K562 (cell line): ENCODE results near the gene GPR108.

Source experiments
- DNMT1 ChIP-seq: fragments of 450-650 bp; IDR thresholded peaks from 2 replicates; pipeline ENCODE4 v1.6.1; 2016; ENCODE audit warnings: antibody characterized with exemption, mild to moderate bottlenecking
- FOXM1 ChIP-seq, 2 experiments: fragments of 450-650 bp in 1 of 2; sonication (generic) in 1 of 2; formaldehyde crosslinking in 1 of 2; IDR thresholded peaks; 2 replicates each; pipeline versions ENCODE4 v1.6.1 to v1.9.0; 2017 to 2022; ENCODE audit warnings: low read depth in 2 of 2, mild to moderate bottlenecking in 2 of 2, missing genetic modification reagents in 1 of 2, moderate library complexity in 1 of 2
- GATA2 ChIP-seq: sonication (generic); formaldehyde crosslinking; IDR thresholded peaks from 2 replicates; pipeline ENCODE4 v1.4.0; 2020; ENCODE audit warnings: mild to moderate bottlenecking, missing genetic modification reagents
- SMC3 ChIP-seq: conservative IDR thresholded peaks from 2 replicates; pipeline ENCODE4 v1.6.1; 2011; ENCODE audit warnings: low read depth, low read length, improper control_type of control experiment; ENCODE audit not compliant: insufficient read depth
- YY1 ChIP-seq, 3 experiments: IDR thresholded peaks; 2 replicates each; pipeline ENCODE4 v1.6.1; 2011; ENCODE audit warnings: low read length in 2 of 3, mild to moderate bottlenecking in 2 of 3, moderate library complexity in 2 of 3, borderline replicate concordance in 1 of 3, control low read depth in 1 of 3, low read depth in 1 of 3; ENCODE audit not compliant: insufficient read depth in 3 of 3, insufficient replicate concordance in 2 of 3, control insufficient read depth in 1 of 3, insufficient read length in 1 of 3; ENCODE audit errors: extremely low read depth in 1 of 3
- ZFP36 ChIP-seq: fragments of 150-350 bp; IDR thresholded peaks from 2 replicates; pipeline ENCODE4 v1.6.1; 2018; ENCODE audit warnings: low read length, low read depth; ENCODE audit not compliant: partially characterized antibody
- ZNF24 ChIP-seq: fragments of 450-650 bp; IDR thresholded peaks from 2 replicates; pipeline ENCODE4 v1.6.1; 2016
- TF ChIP-seq, protein P1 (sequence below): sonication (generic); formaldehyde crosslinking; IDR thresholded peaks from 2 replicates; pipeline ENCODE4 v1.9.0; 2022; ENCODE audit warnings: mild to moderate bottlenecking, missing genetic modification reagents

DNA sequence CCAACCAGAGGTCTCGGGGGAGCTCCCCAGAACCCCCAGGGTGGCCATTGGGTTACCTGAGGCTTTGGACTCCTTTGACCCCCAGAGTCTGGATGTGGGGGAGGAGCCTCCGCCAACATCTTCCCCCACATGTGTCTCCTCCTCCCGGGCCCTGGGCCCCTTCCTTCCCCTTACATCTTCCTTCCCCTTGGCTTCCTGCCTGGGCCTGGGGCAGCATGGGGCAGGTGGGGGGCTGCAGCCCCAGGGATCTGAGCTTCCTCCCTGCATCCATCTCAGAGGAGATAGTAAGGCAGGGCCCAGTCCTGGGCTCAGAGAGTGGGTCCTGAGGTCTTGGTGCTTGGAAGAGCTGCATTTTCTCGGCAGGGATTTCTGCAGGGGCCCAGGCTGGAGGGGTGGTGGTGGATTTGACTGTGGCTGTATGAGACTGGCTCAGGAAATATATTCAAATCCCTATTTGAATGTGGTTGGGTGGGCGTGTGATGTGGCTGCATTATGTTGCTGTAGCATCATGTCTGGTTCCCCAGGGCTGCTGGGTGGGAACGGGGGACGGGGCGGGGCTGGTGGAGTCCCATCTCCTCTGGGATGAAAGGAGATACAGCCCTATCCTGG, 36.0 kb upstream of the GPR108 start:
- TF ChIP-seq GATA2 (CRISPR knock-in tag): no peak
- TF ChIP-seq ZNF24: no peak
- no peak for TF ChIP-seq ZFP36
- TF ChIP-seq DNMT1: no peak
- TF ChIP-seq, protein P1, sequence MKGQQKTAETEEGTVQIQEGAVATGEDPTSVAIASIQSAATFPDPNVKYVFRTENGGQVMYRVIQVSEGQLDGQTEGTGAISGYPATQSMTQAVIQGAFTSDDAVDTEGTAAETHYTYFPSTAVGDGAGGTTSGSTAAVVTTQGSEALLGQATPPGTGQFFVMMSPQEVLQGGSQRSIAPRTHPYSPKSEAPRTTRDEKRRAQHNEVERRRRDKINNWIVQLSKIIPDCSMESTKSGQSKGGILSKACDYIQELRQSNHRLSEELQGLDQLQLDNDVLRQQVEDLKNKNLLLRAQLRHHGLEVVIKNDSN (CRISPR knock-in tag): no peak
- TF ChIP-seq YY1 (IDR thresholded peaks at IDR 0.05; ENCODE audit: borderline replicate concordance in 1 of 3, control insufficient read depth in 1 of 3, extremely low read depth in 1 of 3, insufficient read depth in 3 of 3, insufficient read length in 1 of 3, insufficient replicate concordance in 2 of 3, low read depth in 1 of 3, low read length in 2 of 3): no peak
- TF ChIP-seq FOXM1 (IDR thresholded peaks at IDR 0.05; ENCODE audit: low read depth): no peak
- TF ChIP-seq FOXM1 (CRISPR knock-in tag; IDR thresholded peaks at IDR 0.05; ENCODE audit: low read depth): no peak
- no peak for TF ChIP-seq SMC3
